Right forelimb (tissue), 1 donor: ENCODE results near the gene DHX8.

Experiments
- DNase-seq: peaks from one replicate; pipeline ENCODE4 v3.0.0-alpha.2; 2018

Gene DHX8

GRCh38 chr17:43548689-43549379, 65.1 kb downstream of the DHX8 start:
- no peak for DNase-seq

- no peak for DNase-seq
These were observed 65.7 kb downstream of the DHX8 start for GRCh38 chr17:43549496-43549895.

- DNase-seq, result no peak
These were observed 67.0 kb downstream of the DHX8 start for GRCh38 chr17:43550754-43551153.

- no peak for DNase-seq
These were observed 68.6 kb downstream of the DHX8 start for GRCh38 chr17:43552229-43552837.

- no peak for DNase-seq
These were observed 69.8 kb downstream of the DHX8 start for GRCh38 chr17:43553573-43553972.

- no peak for DNase-seq
These were observed 71.1 kb downstream of the DHX8 start for GRCh38 chr17:43554857-43555256.

- no peak for DNase-seq
These were observed 72.5 kb downstream of the DHX8 start for GRCh38 chr17:43556292-43556691.

GRCh38 chr17:43558805-43559160, 75.0 kb downstream of the DHX8 start:
- no peak for DNase-seq

- DNase-seq, result no peak
These were observed 75.5 kb downstream of the DHX8 start for GRCh38 chr17:43559161-43559816.

GRCh38 chr17:43560461-43561427, 77.0 kb downstream of the DHX8 start:
- DNase-seq, result no peak

- DNase-seq, result no peak
These were observed 79.2 kb downstream of the DHX8 start for GRCh38 chr17:43562679-43563599.

- no peak for DNase-seq
These were observed 80.1 kb downstream of the DHX8 start for GRCh38 chr17:43563600-43564594.

- no peak for DNase-seq
These were observed 84.8 kb downstream of the DHX8 start for GRCh38 chr17:43568506-43569082.

GRCh38 chr17:43570518-43570928, 86.7 kb downstream of the DHX8 start:
- DNase-seq, result no peak

GRCh38 chr17:43572368-43572980, 88.7 kb downstream of the DHX8 start:
- no peak for DNase-seq

- no peak for DNase-seq
These were observed 90.0 kb downstream of the DHX8 start for GRCh38 chr17:43573579-43574321.

- DNase-seq, result no peak
These were observed 90.6 kb downstream of the DHX8 start for GRCh38 chr17:43574348-43574747.

- DNase-seq, result no peak
These were observed 91.2 kb downstream of the DHX8 start for GRCh38 chr17:43574896-43575525.
